B cell (primary cell): ENCODE measurements around the gene AUTS2. TPM values are rescaled to one million over a fixed set of nuclear protein-coding genes. Genes with fewer than 3 reads are reported as not detected.

Experiments used
- ATAC-seq: fragments of 200-7000 bp; cut with Tn5 transposase; one replicate; pipeline ENCODE4 v1.10.0; 2021; ENCODE audit warnings: low read depth, mild to moderate bottlenecking, moderate number of reproducible peaks, moderate library complexity
- CTCF ChIA-PET: fragments of 350-600 bp; sonication (Branson Sonifier 250); formaldehyde crosslinking; loops from one replicate; lab custom pipeline; 2021; ENCODE audit warnings: antibody characterized with exemption, inconsistent platforms; lab: Charles Lee
- POLR2A ChIA-PET: fragments of 350-600 bp; sonication (Branson Sonifier 250); formaldehyde crosslinking; loops from one replicate; lab custom pipeline; 2021; ENCODE audit warnings: antibody characterized with exemption; lab: Charles Lee
- DNase-seq: peaks from one replicate; pipeline ENCODE4 v3.0.0; 2013
- H2AFZ ChIP-seq: 2 replicates; pipeline ENCODE4 v1.6.1; 2012; ENCODE audit warnings: mild to moderate bottlenecking, low read depth, low read length; ENCODE audit not compliant: insufficient read depth, poor library complexity, severe bottlenecking
- H3K27ac ChIP-seq, 2 donors: 1 replicate in 1 of 2; 2 replicates in 1 of 2; pipeline ENCODE4 v1.5.1; 2012 to 2013; ENCODE audit warnings: low read length in 2 of 2, mild to moderate bottlenecking in 2 of 2, moderate library complexity in 1 of 2
- H3K27me3 ChIP-seq, 4 experiments: fragments of 200-600 bp in 1 of 4; sonication (generic) in 1 of 4; replicated peaks in 1 of 4; 1 replicate in 2 of 4; 2 replicates in 2 of 4; pipeline versions ENCODE4 v1.6.1 to v1.7.0; 2013 to 2016; ENCODE audit warnings: low read length in 3 of 4, mild to moderate bottlenecking in 2 of 4, mixed read lengths in 1 of 4, moderate library complexity in 1 of 4; ENCODE audit not compliant: insufficient read depth in 4 of 4, control insufficient read depth in 3 of 4; ENCODE audit errors: control extremely low read depth in 1 of 4
- H3K36me3 ChIP-seq, 2 experiments: replicated peaks in 1 of 2; 1 replicate in 1 of 2; 2 replicates in 1 of 2; pipeline versions ENCODE4 v1.6.1 to v1.7.1; 2013; ENCODE audit warnings: low read length in 1 of 2; ENCODE audit not compliant: insufficient read depth in 2 of 2, control insufficient read depth in 1 of 2; ENCODE audit errors: control extremely low read depth in 1 of 2, extremely low read depth in 1 of 2
- H3K4me1 ChIP-seq, 2 donors: fragments of 200-600 bp in 1 of 2; sonication (generic) in 1 of 2; 1 replicate in 1 of 2; 2 replicates in 1 of 2; pipeline versions ENCODE4 v1.5.1 to v1.6.1; 2013 to 2017; ENCODE audit warnings: low read length in 2 of 2; ENCODE audit not compliant: control insufficient read depth in 2 of 2, insufficient read depth in 2 of 2
- H3K4me2 ChIP-seq: replicated peaks from 2 replicates; pipeline ENCODE3; 2012; ENCODE audit warnings: mild to moderate bottlenecking, low read depth, low read length; ENCODE audit not compliant: poor library complexity, severe bottlenecking
- H3K4me3 ChIP-seq, 5 experiments: fragments of 200-600 bp in 1 of 5; sonication (generic) in 1 of 5; 1 replicate in 3 of 5; 2 replicates in 2 of 5; pipeline versions ENCODE4 v1.5.1 to v1.7.0; 2011 to 2016; ENCODE audit warnings: low read length in 4 of 5, mild to moderate bottlenecking in 4 of 5, low read depth in 2 of 5, control low read depth in 1 of 5, moderate library complexity in 1 of 5; ENCODE audit not compliant: insufficient read depth in 1 of 5; ENCODE audit errors: control extremely low read depth in 1 of 5, extremely low read depth in 1 of 5
- H3K79me2 ChIP-seq: fragments of 200-600 bp; sonication (generic); one replicate; pipeline ENCODE4 v1.6.0; 2016; ENCODE audit warnings: low read length; ENCODE audit not compliant: control insufficient read depth, insufficient read depth
- H3K9ac ChIP-seq: fragments of 200-600 bp; sonication (generic); 2 replicates; pipeline ENCODE4 v1.6.1; 2017; ENCODE audit warnings: mild to moderate bottlenecking, low read length, moderate library complexity
- H3K9me3 ChIP-seq, 3 donors: one replicate each; pipeline versions ENCODE4 v1.6.1 to v1.7.1; 2013; ENCODE audit warnings: low read length in 2 of 3; ENCODE audit not compliant: control insufficient read depth in 2 of 3, insufficient read depth in 1 of 3; ENCODE audit errors: control extremely low read depth in 1 of 3
- H4K20me1 ChIP-seq: 2 replicates; pipeline ENCODE4 v1.6.0; 2012; ENCODE audit warnings: mild to moderate bottlenecking, low read length; ENCODE audit not compliant: insufficient read depth, control insufficient read depth, poor library complexity, severe bottlenecking
- H3K27ac Mint-ChIP-seq: one replicate; pipeline ENCODE4 v1.8.0; 2021; ENCODE audit warnings: mixed read lengths
- H3K27me3 Mint-ChIP-seq: one replicate; pipeline ENCODE4 v1.8.0; 2021; ENCODE audit warnings: mixed read lengths
- H3K4me1 Mint-ChIP-seq: one replicate; pipeline ENCODE4 v1.8.0; 2021; ENCODE audit warnings: mixed read lengths
- H3K4me3 Mint-ChIP-seq: one replicate; pipeline ENCODE4 v1.8.0; 2021; ENCODE audit warnings: mixed read lengths
- H3K9me3 Mint-ChIP-seq: one replicate; pipeline ENCODE4 v1.8.0; 2022; ENCODE audit warnings: mixed read lengths; ENCODE audit not compliant: insufficient read depth
- CTCF ChIP-seq: fragments of 200-600 bp; IDR thresholded peaks from one replicate; pipeline ENCODE4 v1.8.0; 2022; ENCODE audit warnings: antibody characterized with exemption, mild to moderate bottlenecking
- EZH2 ChIP-seq: IDR thresholded peaks from 2 replicates; pipeline ENCODE4 v1.6.1; 2012; ENCODE audit warnings: borderline replicate concordance, low read depth, mild to moderate bottlenecking, moderate library complexity, low read length; ENCODE audit not compliant: insufficient read depth, poor library complexity, severe bottlenecking
- WGBS: methylation state at CpG from one replicate; pipeline ENCODE4 v1.1.5; 2013; ENCODE audit warnings: missing lambda C conversion rate; ENCODE audit not compliant: insufficient coverage; 5-methylcytosine and 5-hydroxymethylcytosine counted together
- intact Hi-C: fragments of 100-400 bp; cut with micrococcal nuclease; formaldehyde crosslinking; loops from one replicate; pipeline ENCODE4 v1.10.0; 2022
- polyA plus RNA-seq: library from polyadenylated mRNA; depleted of rRNA; stranded (reverse); fragments of >200 nt; gene quantifications from 2 replicates; pipeline ENCODE4 v1.2.3, GENCODE V29; 2012
- total RNA-seq, 2 donors: library from RNA; stranded (reverse); fragments of 120-200 nt in 1 of 2; gene quantifications; 1 replicate in 1 of 2; 2 replicates in 1 of 2; pipeline versions ENCODE4 v1.2.3 to v1.2.4, GENCODE V29; 2013 to 2022

AUTS2 gene
- total and polyA plus RNA-seq, 2 donors (not counting 1 experiment from before 2014, with no cell fraction given): 22.3 to 35.0 TPM

- Histone ChIP-seq H3K9ac (no peak overlapping the region), H4K20me1 (no peaks in the 10 kb centered on the region), H3K4me2 (no peak overlapping the region), H3K4me3 (no peak overlapping the region), H3K36me3 (no peaks in the 10 kb centered on the region), H3K9me3 (peaks cover 0 to 4% (median 0%) of the 10 kb centered on the region in 3 donors), H3K27ac (no peak overlapping the region), H3K79me2 (no peaks in the 10 kb centered on the region), H2AFZ (no peak overlapping the region), H3K4me1 (no peaks in the 10 kb centered on the region), H3K27me3 (no peaks in the 10 kb centered on the region)
- POLR2A ChIA-PET: no interaction called here
- Mint-ChIP-seq H3K9me3 (peaks cover 1% of the 10 kb centered on the region), H3K4me3 (no peak overlapping the region), H3K27me3 (no peaks in the 10 kb centered on the region), H3K4me1 (no peaks in the 10 kb centered on the region), H3K27ac (no peak overlapping the region)
- WGBS: 40% methylated on average over 1 of the region's 3 CpGs
- ATAC-seq (no peak), DNase-seq (no peak)
- CTCF ChIA-PET: no interaction called here
- TF ChIP-seq CTCF (no peak), EZH2 (no peak)
- intact Hi-C loops: no loop called here
These were observed 886.0 kb downstream of the AUTS2 start for GRCh38 chr7:70484255-70484654.

GRCh38 chr7:70486977-70487376, 888.7 kb downstream of the AUTS2 start:
- H3K4me3 ChIP-seq: no peak overlapping the region
- Mint-ChIP-seq H3K9me3 (peaks cover 1% of the 10 kb centered on the region), H3K4me3 (no peak overlapping the region), H3K4me1 (no peaks in the 10 kb centered on the region), H3K27ac (no peak overlapping the region), H3K27me3 (no peaks in the 10 kb centered on the region)
- ChIA-PET POLR2A (no interaction called here), CTCF (no interaction called here)
- ATAC-seq (no peak), DNase-seq (no peak)
- H3K4me2 ChIP-seq: no peak overlapping the region
- no peaks in the 10 kb centered on the region for H3K27me3 ChIP-seq
- no peaks in the 10 kb centered on the region for H4K20me1 ChIP-seq
- no peak overlapping the region for H3K27ac ChIP-seq
- H3K36me3 ChIP-seq: no peaks in the 10 kb centered on the region
- whole genome bisulfite sequencing: no CpG with 5 or more reads among the region's 7 CpGs
- no peaks in the 10 kb centered on the region for H3K79me2 ChIP-seq
- no peak overlapping the region for H2AFZ ChIP-seq
- H3K9me3 ChIP-seq: peaks cover 0 to 4% (median 0%) of the 10 kb centered on the region in 3 donors
- no peak overlapping the region for H3K9ac ChIP-seq
- intact Hi-C loops: no loop called here
- no peaks in the 10 kb centered on the region for H3K4me1 ChIP-seq
- TF ChIP-seq EZH2: no peak
